Dendritic cell treated with granulocyte-macrophage colony-stimulating factor and Interleukin-4, amounts not matched to agents 40 ng/mL and 50 ng/mL, for 4 days (primary cell): ENCODE results near the gene LRP8.
A peak's percentile ranks its signal among the peaks of the same experiment; 100 is the strongest.

Source experiments
- H3K27ac Mint-ChIP-seq: one replicate; pipeline ENCODE4 v1.8.0; 2022; ENCODE audit warnings: mild to moderate bottlenecking, mixed read lengths
- H3K27me3 Mint-ChIP-seq: one replicate; pipeline ENCODE4 v1.8.0; 2022; ENCODE audit warnings: mild to moderate bottlenecking, mixed read lengths
- H3K36me3 Mint-ChIP-seq: one replicate; pipeline ENCODE4 v1.8.0; 2022; ENCODE audit warnings: low read depth, mixed read lengths
- H3K4me1 Mint-ChIP-seq: one replicate; pipeline ENCODE4 v1.8.0; 2022; ENCODE audit warnings: low read depth, mixed read lengths
- H3K4me3 Mint-ChIP-seq: one replicate; pipeline ENCODE4 v1.8.0; 2022; ENCODE audit warnings: mild to moderate bottlenecking, moderate library complexity, mixed read lengths
- H3K9me3 Mint-ChIP-seq: one replicate; pipeline ENCODE4 v1.8.0; 2022; ENCODE audit warnings: mixed read lengths
- intact Hi-C: fragments of 100-400 bp; cut with micrococcal nuclease; formaldehyde crosslinking; loops from one replicate; pipeline ENCODE4 v1.15.0; 2022

Gene LRP8

DNA sequence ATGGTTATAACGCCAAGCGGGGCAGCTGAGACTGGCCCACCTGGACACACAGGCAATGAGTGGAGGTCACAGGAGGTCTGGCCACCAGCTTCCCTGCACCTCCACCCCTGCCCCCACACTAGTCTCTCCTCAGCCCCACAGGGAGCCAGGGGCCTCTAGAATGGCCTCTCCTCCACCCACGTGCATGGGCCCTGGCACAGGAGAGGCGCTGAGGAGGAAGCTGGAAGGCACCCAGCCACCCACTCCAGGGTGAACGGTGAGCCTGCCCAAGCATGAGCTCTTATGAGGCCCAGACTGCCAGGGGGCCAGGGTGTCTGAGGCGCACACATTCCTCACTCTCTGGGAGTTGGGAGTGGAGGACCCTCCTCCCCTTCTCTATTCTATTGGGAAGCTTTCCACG, 22.2 kb downstream of the LRP8 start:
- H3K9me3 Mint-ChIP-seq: no peaks in the 10 kb centered on the region
- intact Hi-C loops: no loop called here
- peaks cover 27% of the 10 kb centered on the region for H3K4me1 Mint-ChIP-seq
- no peak overlapping the region for H3K4me3 Mint-ChIP-seq
- H3K36me3 Mint-ChIP-seq: peaks cover 35% of the 10 kb centered on the region
- H3K27ac Mint-ChIP-seq: no peak overlapping the region
- no peaks in the 10 kb centered on the region for H3K27me3 Mint-ChIP-seq

DNA sequence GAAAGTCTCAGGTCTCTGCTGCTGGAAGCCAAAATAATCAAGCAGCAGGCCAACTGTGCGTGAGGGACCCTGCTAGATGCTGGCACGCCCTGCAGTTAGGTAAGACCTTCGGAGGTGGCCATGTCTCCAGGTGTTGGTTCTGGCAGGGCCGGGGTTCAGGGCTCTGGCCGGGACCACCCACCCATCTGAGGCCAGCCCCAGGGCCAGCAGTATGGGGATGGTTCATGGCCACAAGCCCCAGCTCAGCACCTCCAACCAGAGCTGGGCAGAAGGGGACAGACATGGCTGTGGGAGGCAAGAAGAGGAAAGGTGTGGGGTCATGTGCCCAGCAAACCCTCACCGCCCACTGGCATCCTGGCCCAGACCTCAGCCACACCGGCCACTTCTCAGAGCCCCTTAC, 23.3 kb downstream of the LRP8 start:
- Mint-ChIP-seq H3K4me3 (no peak overlapping the region), H3K36me3 (peaks cover 24% of the 10 kb centered on the region), H3K27me3 (no peaks in the 10 kb centered on the region), H3K27ac (no peak overlapping the region), H3K4me1 (peaks cover 27% of the 10 kb centered on the region), H3K9me3 (no peaks in the 10 kb centered on the region)
- intact Hi-C loops: no loop called here

DNA sequence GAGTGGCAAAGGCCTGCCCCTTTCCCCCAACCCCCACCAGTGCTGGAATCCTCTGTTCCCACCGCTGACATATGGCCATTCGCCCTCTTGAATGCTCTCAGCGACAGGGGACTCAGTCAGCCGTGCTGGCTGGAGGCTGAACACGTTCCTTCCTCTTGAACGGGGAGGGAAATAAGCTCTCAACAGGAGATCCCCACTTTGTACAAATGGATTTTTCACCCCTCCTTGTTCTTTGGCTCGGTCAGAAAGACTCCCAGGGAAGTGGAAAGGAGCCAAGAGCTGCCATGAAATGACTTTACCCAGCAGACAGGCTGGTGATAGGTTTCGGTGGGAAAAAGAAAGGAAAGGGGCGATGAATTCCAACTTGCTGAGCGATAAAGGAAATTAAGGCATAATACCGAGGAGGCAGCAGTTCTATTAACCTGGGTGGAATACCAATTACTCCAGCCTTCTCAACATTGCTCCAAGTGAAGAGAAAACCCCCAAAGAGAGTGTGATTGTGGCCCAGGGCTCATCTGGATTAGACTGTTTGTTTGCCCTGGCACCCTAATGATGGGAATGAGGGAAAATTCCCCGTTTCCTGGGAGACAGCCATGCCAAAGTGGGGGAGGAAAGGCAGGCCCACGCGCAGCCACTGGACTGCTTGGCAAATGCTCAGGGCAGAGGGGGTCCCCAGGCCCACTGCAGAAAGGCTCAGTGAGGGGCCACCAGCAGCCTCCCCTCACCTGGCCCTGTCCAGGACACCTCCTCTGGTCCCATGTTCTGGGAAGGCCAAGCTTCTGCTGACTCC, 23.9 kb downstream of the LRP8 start:
- H3K9me3 Mint-ChIP-seq: no peaks in the 10 kb centered on the region
- no peak overlapping the region for H3K27ac Mint-ChIP-seq
- H3K4me1 Mint-ChIP-seq: peaks cover 30% of the 10 kb centered on the region
- no peaks in the 10 kb centered on the region for H3K27me3 Mint-ChIP-seq
- intact Hi-C loops: no loop called here
- H3K36me3 Mint-ChIP-seq: peaks cover 18% of the 10 kb centered on the region
- no peak overlapping the region for H3K4me3 Mint-ChIP-seq

DNA sequence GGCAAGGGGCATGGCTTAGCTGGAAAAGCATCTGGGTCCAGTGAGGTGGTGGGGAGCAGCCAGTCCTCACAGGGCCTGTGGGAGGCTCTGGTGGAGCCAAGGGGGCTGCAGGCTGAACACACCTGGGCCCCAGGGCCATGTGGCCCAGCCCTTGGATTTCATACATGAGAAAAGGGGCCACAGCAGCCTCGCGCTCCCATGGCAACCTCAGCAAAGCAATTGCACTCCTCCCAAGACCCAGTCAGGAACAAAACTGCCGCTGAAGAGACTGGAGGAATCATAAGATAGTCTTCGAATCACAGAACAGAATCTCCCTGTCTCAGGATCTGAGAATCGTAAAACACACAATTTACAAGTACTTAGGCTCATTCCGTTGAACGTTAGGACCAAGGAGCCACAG, 24.6 kb downstream of the LRP8 start:
- Mint-ChIP-seq H3K36me3 (peaks cover 12% of the 10 kb centered on the region), H3K27ac (no peak overlapping the region), H3K4me3 (no peak overlapping the region), H3K4me1 (peaks cover 37% of the 10 kb centered on the region), H3K9me3 (no peaks in the 10 kb centered on the region), H3K27me3 (no peaks in the 10 kb centered on the region)
- intact Hi-C loops: no loop called here

DNA sequence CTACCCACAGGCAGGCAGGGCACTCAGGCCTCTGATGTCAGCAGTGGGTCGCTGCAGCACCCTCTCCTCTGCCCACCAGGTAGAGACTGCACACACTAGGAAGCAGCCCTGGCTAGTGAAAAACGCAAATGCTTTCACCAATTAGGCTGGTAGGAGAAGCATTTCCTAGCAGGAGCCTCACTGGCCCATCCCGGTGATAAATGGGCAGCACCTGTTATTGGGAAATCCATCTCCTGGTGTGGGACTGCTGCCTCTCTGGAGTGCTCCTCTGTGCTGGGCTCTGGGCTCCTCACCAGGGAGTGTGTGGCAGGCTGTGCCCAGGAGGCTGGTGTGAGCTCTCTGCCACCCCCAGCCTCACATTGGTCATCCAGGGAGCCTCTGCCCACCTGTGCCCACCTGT, 28.6 kb downstream of the LRP8 start:
- no peak overlapping the region for H3K4me3 Mint-ChIP-seq
- H3K27ac Mint-ChIP-seq: peak overlapping the region; percentile 44
- H3K4me1 Mint-ChIP-seq: peaks cover 31% of the 10 kb centered on the region
- H3K27me3 Mint-ChIP-seq: no peaks in the 10 kb centered on the region
- H3K36me3 Mint-ChIP-seq: no peaks in the 10 kb centered on the region
- intact Hi-C loops: no loop called here
- H3K9me3 Mint-ChIP-seq: no peaks in the 10 kb centered on the region

DNA sequence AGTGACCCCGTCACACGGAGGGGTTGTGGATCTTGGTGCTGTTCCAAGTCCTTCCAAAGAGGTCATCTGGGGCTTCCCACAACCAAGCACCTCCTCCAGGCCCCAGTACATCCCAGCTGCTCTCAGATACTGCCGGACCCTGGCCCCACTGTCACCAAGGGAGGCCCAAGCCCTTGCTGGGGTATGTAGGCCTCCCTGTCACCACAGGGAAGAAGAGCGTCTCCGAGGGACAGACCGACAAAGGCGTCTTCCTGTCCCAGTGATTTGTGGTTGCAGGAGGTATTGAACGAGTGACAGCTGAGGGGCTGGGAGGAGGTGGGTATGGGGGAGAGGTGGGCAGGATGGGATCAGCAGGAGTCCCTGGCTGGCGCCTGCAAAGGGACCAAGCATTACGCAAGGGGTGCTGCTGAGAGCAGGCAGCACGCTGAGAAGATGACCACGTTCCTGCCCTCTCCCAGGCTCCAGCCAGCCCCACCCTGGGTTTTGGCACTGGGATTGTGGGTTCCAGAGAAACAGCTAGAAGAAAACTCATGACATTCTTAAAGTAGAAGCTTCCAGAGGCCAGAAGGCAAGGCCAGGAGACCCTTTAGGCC, 29.7 kb downstream of the LRP8 start:
- no peaks in the 10 kb centered on the region for H3K36me3 Mint-ChIP-seq
- H3K4me3 Mint-ChIP-seq: no peak overlapping the region
- H3K9me3 Mint-ChIP-seq: no peaks in the 10 kb centered on the region
- peaks cover 37% of the 10 kb centered on the region for H3K4me1 Mint-ChIP-seq
- intact Hi-C loops: no loop called here
- H3K27ac Mint-ChIP-seq: peak overlapping the region; percentile 44
- H3K27me3 Mint-ChIP-seq: no peaks in the 10 kb centered on the region

DNA sequence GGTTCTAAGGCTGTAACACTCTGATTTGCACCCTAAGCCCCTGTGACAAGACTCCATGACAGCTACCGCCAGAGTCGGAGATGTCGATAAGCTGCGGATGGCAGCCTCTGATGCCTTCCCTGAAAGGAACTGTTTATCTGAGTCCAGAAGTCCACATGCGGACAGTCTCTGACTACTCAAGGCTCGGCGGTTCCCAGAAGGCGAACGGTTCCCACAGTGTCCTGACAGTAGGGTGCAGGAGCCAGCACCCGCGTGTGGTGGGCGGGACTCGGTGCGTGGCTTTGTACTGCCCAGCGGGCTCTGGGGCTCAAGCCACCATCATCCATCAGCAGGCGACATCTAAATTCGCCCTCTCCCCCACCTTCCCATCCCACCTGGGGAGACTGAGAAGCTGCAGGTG, 30.7 kb downstream of the LRP8 start:
- Mint-ChIP-seq H3K36me3 (no peaks in the 10 kb centered on the region), H3K4me3 (no peak overlapping the region), H3K9me3 (no peaks in the 10 kb centered on the region), H3K4me1 (peaks cover 44% of the 10 kb centered on the region), H3K27me3 (no peaks in the 10 kb centered on the region), H3K27ac (no peak overlapping the region)
- intact Hi-C loops: no loop called here

DNA sequence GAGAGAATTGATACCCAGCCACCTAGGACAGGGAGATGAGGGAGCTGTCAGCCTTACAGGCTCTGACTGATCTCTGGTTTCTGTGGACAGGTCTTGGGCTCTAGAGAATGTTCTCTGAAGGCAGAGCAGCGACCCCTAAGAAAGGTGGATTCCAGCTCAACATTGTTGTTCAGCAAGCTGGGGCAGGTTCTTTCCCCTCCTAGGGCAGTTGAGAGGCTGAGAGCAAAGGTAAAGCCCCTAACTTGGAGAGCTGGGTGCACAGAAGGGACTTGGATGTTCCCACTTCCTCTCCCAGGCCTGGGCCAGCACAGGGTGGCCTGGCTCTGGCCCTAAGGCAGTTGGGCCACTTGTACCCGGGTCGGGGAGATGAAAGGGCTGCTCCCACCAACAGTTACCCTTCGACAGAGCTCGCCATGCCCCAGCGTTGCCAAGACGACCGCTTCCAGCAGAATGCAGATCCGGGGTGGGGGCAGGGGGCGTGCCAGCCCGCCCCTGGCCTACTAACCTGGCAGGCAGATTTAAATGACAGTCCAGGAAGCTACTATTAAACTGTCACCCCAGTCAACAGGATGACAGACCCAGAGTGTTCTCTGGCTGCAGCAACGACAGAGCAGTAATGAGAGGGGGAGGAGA, 31.6 kb downstream of the LRP8 start:
- Mint-ChIP-seq H3K4me3 (no peak overlapping the region), H3K4me1 (peaks cover 48% of the 10 kb centered on the region), H3K36me3 (peaks cover 5% of the 10 kb centered on the region), H3K9me3 (no peaks in the 10 kb centered on the region), H3K27ac (no peak overlapping the region), H3K27me3 (no peaks in the 10 kb centered on the region)
- intact Hi-C loops: no loop called here

DNA sequence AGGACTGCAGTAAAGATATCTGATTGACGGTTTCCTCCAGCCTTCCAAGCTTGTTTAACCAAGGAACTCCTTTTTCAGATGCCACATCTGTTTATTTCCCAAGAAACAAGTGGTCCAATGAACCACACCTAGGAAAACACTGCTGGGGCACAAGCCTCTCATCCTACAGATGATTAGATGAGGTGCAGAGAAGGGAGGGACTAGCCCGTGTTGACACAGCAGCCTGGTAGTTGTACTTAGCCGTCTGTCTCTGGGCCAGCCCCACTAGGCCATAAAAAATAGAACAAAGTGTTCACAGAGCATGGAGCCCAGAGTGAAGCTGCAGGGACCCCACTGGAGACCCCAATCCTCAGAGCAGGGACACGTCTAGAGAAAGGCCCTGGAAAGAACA, 32.1 kb downstream of the LRP8 start:
- intact Hi-C loops: no loop called here
- no peaks in the 10 kb centered on the region for H3K9me3 Mint-ChIP-seq
- peaks cover 53% of the 10 kb centered on the region for H3K4me1 Mint-ChIP-seq
- H3K4me3 Mint-ChIP-seq: no peak overlapping the region
- H3K27ac Mint-ChIP-seq: no peak overlapping the region
- no peaks in the 10 kb centered on the region for H3K27me3 Mint-ChIP-seq
- peaks cover 10% of the 10 kb centered on the region for H3K36me3 Mint-ChIP-seq

DNA sequence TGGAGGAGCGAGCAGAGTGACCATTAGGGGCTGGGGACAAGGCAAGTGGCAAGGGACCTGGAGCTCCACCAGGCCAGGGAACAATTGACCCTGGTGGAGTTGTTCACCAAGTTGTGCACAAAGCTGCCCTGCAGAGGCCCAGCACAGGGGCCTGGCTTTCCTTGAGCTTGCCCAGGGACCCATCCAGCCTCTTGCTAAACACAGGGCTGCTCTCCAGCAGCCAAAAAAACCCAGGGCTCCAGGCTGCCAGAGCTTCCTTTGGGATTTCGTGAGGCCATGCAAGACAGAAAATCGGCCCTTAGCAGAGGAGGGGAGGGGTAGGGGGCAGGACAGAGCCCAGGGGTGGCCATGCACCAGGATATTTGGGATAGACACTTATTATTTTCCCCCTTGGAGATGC, 32.6 kb downstream of the LRP8 start:
- no peaks in the 10 kb centered on the region for H3K27me3 Mint-ChIP-seq
- no peak overlapping the region for H3K4me3 Mint-ChIP-seq
- peaks cover 57% of the 10 kb centered on the region for H3K4me1 Mint-ChIP-seq
- H3K36me3 Mint-ChIP-seq: peaks cover 12% of the 10 kb centered on the region
- intact Hi-C loops: no loop called here
- H3K27ac Mint-ChIP-seq: no peak overlapping the region
- H3K9me3 Mint-ChIP-seq: no peaks in the 10 kb centered on the region

DNA sequence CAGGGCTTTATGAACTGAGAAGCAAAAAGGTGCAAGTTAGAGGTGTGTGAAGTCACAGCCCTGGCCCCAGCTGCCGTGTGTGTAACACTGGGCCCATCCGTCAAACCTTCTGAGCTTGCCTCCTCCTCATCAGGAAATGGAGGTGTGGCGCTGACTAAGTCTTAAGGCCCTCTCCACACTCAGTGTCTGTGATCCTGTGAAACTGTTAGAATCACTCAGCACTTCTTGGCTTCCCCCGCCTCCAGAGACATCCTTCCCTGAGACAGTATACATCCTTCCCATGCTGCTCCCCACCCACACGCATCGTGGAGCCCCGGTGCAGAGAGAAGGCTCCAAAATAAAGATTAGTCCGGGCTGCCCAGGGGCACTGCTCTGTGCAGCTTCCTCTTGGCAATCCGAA, 33.3 kb downstream of the LRP8 start:
- peaks cover 17% of the 10 kb centered on the region for H3K36me3 Mint-ChIP-seq
- no peaks in the 10 kb centered on the region for H3K9me3 Mint-ChIP-seq
- intact Hi-C loops: no loop called here
- peaks cover 64% of the 10 kb centered on the region for H3K4me1 Mint-ChIP-seq
- no peak overlapping the region for H3K27ac Mint-ChIP-seq
- no peak overlapping the region for H3K4me3 Mint-ChIP-seq
- H3K27me3 Mint-ChIP-seq: no peaks in the 10 kb centered on the region

DNA sequence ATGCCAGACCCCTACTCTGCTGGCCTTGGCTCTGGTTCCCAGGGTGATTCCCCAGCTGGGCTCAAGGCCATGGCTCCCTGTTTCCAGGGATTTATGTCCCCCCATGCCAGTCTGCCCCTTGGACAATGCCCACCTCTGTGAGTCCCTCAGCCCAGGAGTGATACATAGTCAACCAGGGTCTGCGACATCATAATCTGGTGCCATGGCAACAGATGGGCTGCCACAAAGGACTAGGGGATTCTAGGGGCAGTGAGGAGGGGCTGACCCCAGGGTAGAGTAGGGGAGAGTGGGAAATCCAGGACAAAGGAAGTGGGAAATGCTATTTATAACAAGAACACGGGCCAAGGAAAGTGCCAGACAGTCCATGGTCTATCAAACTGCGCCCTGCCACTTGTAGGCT, 33.8 kb downstream of the LRP8 start:
- intact Hi-C loops: no loop called here
- Mint-ChIP-seq H3K4me3 (no peak overlapping the region), H3K9me3 (no peaks in the 10 kb centered on the region), H3K36me3 (peaks cover 22% of the 10 kb centered on the region), H3K4me1 (peaks cover 62% of the 10 kb centered on the region), H3K27ac (no peak overlapping the region), H3K27me3 (no peaks in the 10 kb centered on the region)

DNA sequence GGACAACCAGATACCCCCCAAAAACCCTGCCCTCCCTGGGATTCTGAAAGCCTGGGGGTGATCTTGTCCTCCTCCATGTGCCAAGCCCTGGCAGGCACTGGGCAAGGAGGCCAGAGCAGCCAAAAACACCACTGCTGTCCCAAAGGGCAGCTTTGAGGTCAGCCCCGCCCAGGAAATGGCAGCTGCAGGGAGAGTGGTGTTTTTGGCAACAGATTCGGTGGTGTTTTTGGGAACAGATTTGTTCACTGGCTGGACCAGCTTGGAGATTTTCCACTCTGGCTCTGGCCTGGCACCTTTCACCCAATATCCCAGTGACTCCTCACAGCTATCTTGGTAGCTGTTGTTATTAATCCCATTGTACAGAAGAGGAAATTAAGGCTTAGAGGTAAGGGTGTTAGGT, 34.7 kb downstream of the LRP8 start:
- Mint-ChIP-seq H3K4me3 (no peak overlapping the region), H3K36me3 (peaks cover 32% of the 10 kb centered on the region), H3K27ac (peak overlapping the region; percentile 38), H3K4me1 (peaks cover 59% of the 10 kb centered on the region), H3K9me3 (no peaks in the 10 kb centered on the region), H3K27me3 (no peaks in the 10 kb centered on the region)
- intact Hi-C loops: no loop called here

DNA sequence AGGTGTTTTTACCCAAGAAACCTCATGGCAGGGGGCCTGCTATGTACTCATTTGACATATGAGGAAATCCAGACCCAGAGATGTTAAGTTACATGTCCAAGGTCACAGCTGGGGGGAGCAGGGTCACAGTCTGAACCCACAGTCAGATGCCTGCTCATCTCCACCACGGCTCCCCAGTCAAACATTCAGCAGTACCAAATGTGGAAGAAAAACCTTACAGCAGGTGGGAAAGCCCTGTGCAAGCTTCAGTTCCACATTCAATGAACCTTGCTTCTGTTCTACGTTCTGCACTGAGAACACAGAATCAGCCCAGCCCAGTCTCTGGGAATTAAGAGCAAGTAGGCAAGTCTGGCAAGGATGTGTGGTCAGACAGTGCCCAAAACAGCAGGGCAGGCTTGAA, 35.2 kb downstream of the LRP8 start:
- H3K9me3 Mint-ChIP-seq: no peaks in the 10 kb centered on the region
- H3K27me3 Mint-ChIP-seq: no peaks in the 10 kb centered on the region
- peaks cover 60% of the 10 kb centered on the region for H3K4me1 Mint-ChIP-seq
- intact Hi-C loops: no loop called here
- peaks cover 36% of the 10 kb centered on the region for H3K36me3 Mint-ChIP-seq
- peak overlapping the region; percentile 38 for H3K27ac Mint-ChIP-seq
- no peak overlapping the region for H3K4me3 Mint-ChIP-seq
